Subcutaneous adipose tissue (tissue), 4 donors: ENCODE measurements around the gene CALD1. TPM values are rescaled to one million over a fixed set of nuclear protein-coding genes. Genes with fewer than 3 reads are reported as not detected.

Experiments used
- total RNA-seq, 4 donors: library from RNA; depleted of rRNA; stranded (reverse); fragments of >200 nt; gene quantifications; one replicate each; pipeline ENCODE4 v1.1.0, GENCODE V29; 2016
- TF ChIP-seq, protein P1 (sequence below): fragments of 450-650 bp; IDR thresholded peaks from one replicate; pipeline ENCODE4 v1.5.1; 2016; ENCODE audit warnings: low read depth, mild to moderate bottlenecking, control low read depth, antibody characterized with exemption, moderate library complexity

CALD1 gene
- total RNA-seq, 4 donors from 2014 or later = 142 to 278 (median 240) TPM

DNA sequence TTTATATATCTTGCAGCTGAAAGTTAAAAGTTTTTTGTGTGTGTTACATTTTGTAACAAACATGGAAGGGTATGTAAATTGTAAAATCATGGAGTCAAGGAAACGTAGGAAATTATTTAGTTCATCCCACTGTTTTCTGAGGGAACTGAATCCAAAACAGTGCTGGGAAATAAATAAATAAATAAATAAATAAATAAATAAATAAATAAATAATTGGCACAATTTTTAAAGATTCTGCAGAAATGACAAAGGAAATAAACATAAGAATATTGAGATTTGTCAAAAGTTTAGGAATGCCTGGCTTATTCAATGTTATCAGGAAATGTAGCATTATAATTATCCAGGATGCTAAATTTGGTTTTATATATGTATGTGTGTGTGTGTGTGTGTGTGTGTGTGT is 115.5 kb downstream of the CALD1 start:
- TF ChIP-seq, protein P1, sequence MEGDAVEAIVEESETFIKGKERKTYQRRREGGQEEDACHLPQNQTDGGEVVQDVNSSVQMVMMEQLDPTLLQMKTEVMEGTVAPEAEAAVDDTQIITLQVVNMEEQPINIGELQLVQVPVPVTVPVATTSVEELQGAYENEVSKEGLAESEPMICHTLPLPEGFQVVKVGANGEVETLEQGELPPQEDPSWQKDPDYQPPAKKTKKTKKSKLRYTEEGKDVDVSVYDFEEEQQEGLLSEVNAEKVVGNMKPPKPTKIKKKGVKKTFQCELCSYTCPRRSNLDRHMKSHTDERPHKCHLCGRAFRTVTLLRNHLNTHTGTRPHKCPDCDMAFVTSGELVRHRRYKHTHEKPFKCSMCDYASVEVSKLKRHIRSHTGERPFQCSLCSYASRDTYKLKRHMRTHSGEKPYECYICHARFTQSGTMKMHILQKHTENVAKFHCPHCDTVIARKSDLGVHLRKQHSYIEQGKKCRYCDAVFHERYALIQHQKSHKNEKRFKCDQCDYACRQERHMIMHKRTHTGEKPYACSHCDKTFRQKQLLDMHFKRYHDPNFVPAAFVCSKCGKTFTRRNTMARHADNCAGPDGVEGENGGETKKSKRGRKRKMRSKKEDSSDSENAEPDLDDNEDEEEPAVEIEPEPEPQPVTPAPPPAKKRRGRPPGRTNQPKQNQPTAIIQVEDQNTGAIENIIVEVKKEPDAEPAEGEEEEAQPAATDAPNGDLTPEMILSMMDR = no peak

DNA sequence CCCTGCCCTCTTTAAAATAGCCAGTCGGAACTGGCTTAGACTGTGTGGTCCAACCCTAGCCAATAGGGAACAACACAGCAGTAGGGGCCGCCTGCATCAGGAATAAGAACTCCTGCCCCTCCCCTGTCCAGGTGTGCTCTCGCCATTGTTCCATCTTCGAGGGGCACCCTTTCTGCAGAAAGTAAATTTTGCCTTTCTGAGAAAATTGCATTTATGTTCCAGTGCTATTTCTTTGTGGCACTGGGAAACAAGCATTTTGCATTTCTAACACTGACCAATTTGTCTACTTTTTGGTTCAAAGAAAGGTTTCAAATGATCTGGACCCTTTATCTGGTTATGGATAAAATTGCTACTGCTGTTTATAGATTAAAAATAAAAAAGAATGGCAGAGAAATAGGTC is 116.6 kb downstream of the CALD1 start:
- TF ChIP-seq, protein P1 = no peak

DNA sequence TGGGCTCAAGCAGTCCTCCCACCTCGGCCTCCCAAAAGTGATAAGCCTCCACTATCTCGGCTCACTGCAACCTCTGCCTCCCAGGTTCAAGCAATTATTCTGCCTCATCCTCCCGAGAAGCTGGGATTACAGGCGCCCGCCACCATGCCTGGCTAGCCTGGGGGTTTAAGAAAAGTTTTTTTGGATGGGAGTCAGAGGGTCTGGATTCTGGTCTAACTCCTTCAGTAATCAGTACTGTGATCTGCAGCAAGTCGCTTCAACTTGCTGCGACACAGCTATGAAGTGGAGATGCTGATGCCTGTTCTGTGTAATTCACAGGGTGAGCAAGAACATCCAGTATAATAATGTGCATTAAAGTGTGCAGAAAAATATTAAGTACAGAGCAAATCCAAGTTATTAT is 118.5 kb downstream of the CALD1 start:
- TF ChIP-seq, protein P1 = no peak

DNA sequence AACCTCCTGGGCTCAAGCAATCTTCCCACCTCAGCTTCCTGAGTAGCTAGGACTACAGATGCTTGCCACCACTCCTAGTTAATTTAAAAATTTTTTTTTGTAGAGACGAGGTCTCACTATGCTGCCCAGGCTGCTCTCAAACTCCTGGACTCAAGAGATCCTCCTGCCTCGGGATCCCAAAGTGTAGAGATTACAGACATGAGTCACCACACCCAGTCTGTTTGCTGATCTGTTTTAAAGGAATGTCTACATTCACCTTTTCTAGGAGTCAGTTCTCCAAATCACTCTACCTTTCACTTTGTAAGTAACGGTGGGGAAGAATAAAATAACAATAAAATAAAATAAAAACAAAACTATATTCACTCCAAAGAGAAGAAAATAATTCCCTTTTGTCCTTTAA is 120.3 kb downstream of the CALD1 start:
- TF ChIP-seq, protein P1 = no peak

DNA sequence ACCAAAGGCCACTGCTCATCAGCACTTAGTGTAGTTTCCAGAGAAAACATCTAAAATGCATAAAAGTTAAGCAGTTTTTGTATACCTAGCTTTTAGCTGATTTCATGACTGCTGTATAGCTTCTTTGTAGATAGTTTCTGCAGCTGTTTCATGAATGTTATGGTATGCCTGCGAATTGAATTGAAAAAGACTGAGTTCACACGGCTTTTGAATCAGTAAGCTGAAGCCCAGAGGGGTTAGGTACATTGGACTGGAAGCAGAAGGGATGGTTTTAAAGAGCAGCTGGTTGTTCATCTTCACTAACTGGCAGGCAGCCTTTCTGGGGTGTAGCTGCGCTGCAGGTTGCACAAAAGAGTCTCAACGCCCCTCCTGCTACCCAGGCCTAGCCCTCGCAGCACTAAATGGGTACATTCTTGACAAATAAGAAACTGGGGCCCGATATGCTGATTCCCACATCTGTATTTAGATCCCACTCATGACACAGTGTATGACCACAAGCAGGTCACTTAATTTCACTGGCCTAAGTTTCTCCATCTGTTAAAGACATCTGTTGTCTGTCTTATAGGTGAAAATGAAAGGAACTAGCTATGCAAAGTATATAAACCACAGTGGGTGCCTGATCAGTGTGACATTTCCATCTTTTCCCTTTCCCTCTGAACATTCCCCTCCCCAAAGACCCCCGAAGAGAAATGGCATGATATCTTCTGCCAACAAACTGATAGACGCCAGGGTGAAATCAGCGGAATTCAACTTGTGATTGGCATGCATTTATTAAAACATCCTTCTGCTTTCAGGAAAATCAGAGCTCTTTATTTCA is 120.9 kb downstream of the CALD1 start:
- TF ChIP-seq, protein P1 = no peak

DNA sequence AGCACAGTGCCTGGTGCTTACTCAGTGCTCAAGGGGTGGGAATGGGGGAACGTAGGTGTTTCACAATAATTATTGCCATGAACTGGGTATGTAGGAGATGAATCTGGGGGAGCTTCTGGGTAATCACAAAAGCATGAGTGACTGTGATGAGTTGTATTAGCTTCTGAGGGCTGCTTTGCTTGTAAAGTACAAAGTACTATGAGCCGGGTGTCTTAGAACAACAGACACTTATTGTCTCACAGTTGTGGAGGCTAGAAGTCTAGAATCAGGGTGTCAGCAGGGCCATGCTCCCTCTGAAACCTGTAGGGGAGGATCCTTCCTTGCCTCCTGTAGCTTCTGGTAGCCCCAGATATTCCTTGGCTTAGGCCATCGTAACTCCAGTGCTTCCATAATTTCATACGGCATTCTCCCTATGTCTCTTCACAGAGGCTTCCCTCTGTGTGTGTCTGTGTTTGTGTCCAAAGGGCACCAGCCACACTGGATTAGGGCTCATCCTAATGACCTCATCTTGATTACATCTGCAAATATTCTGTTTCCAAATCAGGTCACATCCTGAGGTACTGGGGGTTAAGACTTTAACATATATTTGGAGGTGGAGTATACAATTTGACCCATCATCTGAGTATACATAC is 122.1 kb downstream of the CALD1 start:
- TF ChIP-seq, protein P1 = no peak

DNA sequence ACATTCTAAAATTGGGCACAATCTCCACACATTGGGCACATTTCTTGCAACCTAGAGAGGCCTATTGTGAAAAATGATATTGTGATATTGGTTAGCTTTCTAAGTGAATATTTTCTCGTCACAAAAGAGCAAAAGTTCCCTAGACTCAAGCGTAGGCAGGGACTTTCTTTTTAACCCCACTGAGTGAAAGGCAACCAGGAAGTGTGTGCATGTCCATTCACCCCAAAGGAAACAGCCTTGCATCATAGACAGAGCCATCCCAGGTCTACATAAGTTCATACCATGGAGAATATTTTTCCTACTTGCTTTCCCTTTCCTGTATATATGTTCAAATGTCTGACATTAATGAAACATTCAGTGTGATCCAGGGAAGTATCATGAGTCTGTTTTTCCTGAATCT is 122.6 kb downstream of the CALD1 start:
- TF ChIP-seq, protein P1 = no peak
